ENCODE measurements around the gene VMP1. TPM values are rescaled to one million over a fixed set of nuclear protein-coding genes. Genes with fewer than 3 reads are reported as not detected.
A peak's percentile ranks its signal among the peaks of the same experiment; 100 is the strongest.

Gene VMP1
- total and polyA plus RNA-seq, 2 of the 13 experiments (the other 11 are each of a cell fraction or from before 2014, with no cell fraction given), result 186 to 271 TPM

- no peak for TF ChIP-seq ZNF687 (CRISPR knock-in tag; IDR thresholded peaks at IDR 0.05)
- peak; percentile 83 for TF ChIP-seq ISL2 (CRISPR knock-in tag; IDR thresholded peaks at IDR 0.05)
- TF ChIP-seq TCF7L2 (IDR thresholded peaks at IDR 0.05; ENCODE audit: low read depth, low read length), result peak; percentile 75; the same call in 1 of the 2 replicates
- no peak for TF ChIP-seq SETDB1 (CRISPR knock-in tag; IDR thresholded peaks at IDR 0.05; ENCODE audit: borderline replicate concordance)
- peak; percentile 26; the same call in 1 of the 2 replicates for TF ChIP-seq YEATS2 (CRISPR knock-in tag; IDR thresholded peaks at IDR 0.05; ENCODE audit: borderline replicate concordance)
- no peak for TF ChIP-seq IRF9 (CRISPR knock-in tag; IDR thresholded peaks at IDR 0.05; ENCODE audit: borderline replicate concordance)
- TF ChIP-seq CREB1 (IDR thresholded peaks at IDR 0.05), result no peak
- peak; percentile 77 for TF ChIP-seq CREB1 (CRISPR knock-in tag; IDR thresholded peaks at IDR 0.05)
- TF ChIP-seq ZNF710 (CRISPR knock-in tag; IDR thresholded peaks at IDR 0.05; ENCODE audit: borderline replicate concordance), result 0 out of 2 replicates have a peak, but pooled peaks have one; percentile 35
- no peak for TF ChIP-seq DMTF1 (CRISPR knock-in tag; IDR thresholded peaks at IDR 0.05)
- TF ChIP-seq ZNF644 (CRISPR knock-in tag; IDR thresholded peaks at IDR 0.05; ENCODE audit: low read depth), result 0 out of 2 replicates have a peak, but pooled peaks have one; percentile 26
- no peak for TF ChIP-seq KLF15 (CRISPR knock-in tag; IDR thresholded peaks at IDR 0.05; ENCODE audit: borderline replicate concordance)
- TF ChIP-seq MXD4 (CRISPR knock-in tag; IDR thresholded peaks at IDR 0.05), result no peak
- no peak for TF ChIP-seq NR3C1 (CRISPR knock-in tag; IDR thresholded peaks at IDR 0.05)
- TF ChIP-seq GATAD2A (CRISPR knock-in tag; IDR thresholded peaks at IDR 0.05), result peak; percentile 97
- TF ChIP-seq MBD4 (IDR thresholded peaks at IDR 0.05; ENCODE audit: borderline replicate concordance, low read length), result peak; percentile 60; the same call in 1 of the 2 replicates
- no peak for TF ChIP-seq GZF1 (CRISPR knock-in tag; IDR thresholded peaks at IDR 0.05)
These were observed 47.1 kb downstream of the VMP1 start (continued) for GRCh38 chr17:59754552-59754951.
